CD4-positive, CD25-positive, alpha-beta regulatory T cell (primary cell): Measurements from ENCODE around the gene ABCC10. TPM values are rescaled to one million over a fixed set of nuclear protein-coding genes. Genes with fewer than 3 reads are reported as not detected.

Experiments used
- ATAC-seq, 2 donors: fragments of 150-1000 bp; cut with Tn5 transposase; one replicate each; pipeline ENCODE4 v1.10.0; 2021; ENCODE audit warnings: low read depth in 2 of 2, moderate number of reproducible peaks in 2 of 2, moderate library complexity in 1 of 2
- DNase-seq, 3 donors: peaks; one replicate each; pipeline versions ENCODE4 v3.0.0 to v3.0.0-alpha.2; 2012 to 2022; ENCODE audit warnings: mixed read lengths in 1 of 3
- H3K27ac ChIP-seq: one replicate; pipeline ENCODE4 v1.7.0; 2013; ENCODE audit warnings: mild to moderate bottlenecking, low read length; ENCODE audit not compliant: insufficient read depth, poor library complexity, severe bottlenecking
- H3K27me3 ChIP-seq: one replicate; pipeline ENCODE4 v1.7.0; 2013; ENCODE audit warnings: low read length; ENCODE audit not compliant: control insufficient read depth, insufficient read depth
- H3K36me3 ChIP-seq: one replicate; pipeline ENCODE4 v1.7.0; 2013; ENCODE audit warnings: mild to moderate bottlenecking, low read length, moderate library complexity; ENCODE audit not compliant: control insufficient read depth, insufficient read depth
- H3K4me1 ChIP-seq: 2 replicates; pipeline ENCODE4 v1.7.0; 2013; ENCODE audit warnings: mild to moderate bottlenecking, low read length; ENCODE audit not compliant: insufficient read depth, control insufficient read depth, poor library complexity, severe bottlenecking
- H3K4me3 ChIP-seq: one replicate; pipeline ENCODE4 v1.7.0; 2013; ENCODE audit warnings: low read depth, mild to moderate bottlenecking, low read length, moderate library complexity
- H3K9me3 ChIP-seq, 2 experiments: 1 replicate in 1 of 2; 2 replicates in 1 of 2; pipeline ENCODE4 v1.7.0; 2013; ENCODE audit warnings: low read length in 2 of 2, mild to moderate bottlenecking in 1 of 2, moderate library complexity in 1 of 2; ENCODE audit not compliant: control insufficient read depth in 2 of 2
- H3K27ac Mint-ChIP-seq, 3 donors: one replicate each; pipeline ENCODE4 v1.8.0; 2020 to 2022; ENCODE audit warnings: mild to moderate bottlenecking in 3 of 3, mixed read lengths in 3 of 3, moderate library complexity in 2 of 3
- H3K27me3 Mint-ChIP-seq: one replicate; pipeline ENCODE4 v1.8.0; 2022; ENCODE audit warnings: mild to moderate bottlenecking, mixed read lengths
- H3K36me3 Mint-ChIP-seq: one replicate; pipeline ENCODE4 v1.8.0; 2020; ENCODE audit warnings: mixed read lengths
- H3K4me1 Mint-ChIP-seq, 4 donors: one replicate each; pipeline ENCODE4 v1.8.0; 2020 to 2022; ENCODE audit warnings: mixed read lengths in 4 of 4, mild to moderate bottlenecking in 1 of 4
- H3K4me3 Mint-ChIP-seq, 4 donors: one replicate each; pipeline ENCODE4 v1.8.0; 2020 to 2022; ENCODE audit warnings: mild to moderate bottlenecking in 4 of 4, mixed read lengths in 4 of 4, moderate library complexity in 3 of 4
- H3K9me3 Mint-ChIP-seq, 7 donors: one replicate each; pipeline ENCODE4 v1.8.0; 2020 to 2022; ENCODE audit warnings: mixed read lengths in 7 of 7, mild to moderate bottlenecking in 3 of 7, moderate library complexity in 2 of 7
- polyA plus RNA-seq, 4 donors: library from polyadenylated mRNA; unstranded; fragments of 300-500 nt; fragmentation: Illumina TruSeq; gene quantifications; one replicate each; pipeline ENCODE4 v1.2.3, GENCODE V29; 2021
- total RNA-seq: library from RNA; stranded (reverse); gene quantifications from one replicate; pipeline ENCODE4 v1.2.3, GENCODE V29; 2022

The ABCC10 gene
- total and polyA plus RNA-seq, 5 donors from 2014 or later: 17.9 to 81.7 (median 18.7) TPM

GRCh38 chr6:43476746-43477145 lies 49.4 kb downstream of the ABCC10 start:
- Mint-ChIP-seq H3K27me3 (peaks cover 4% of the 10 kb centered on the region), H3K4me3 (peak overlapping the region; percentile 93 to 98 (median 95)), H3K36me3 (no peaks in the 10 kb centered on the region), H3K27ac (peak overlapping the region; percentile 72 to 99 (median 95)), H3K9me3 (no peaks in the 10 kb centered on the region), H3K4me1 (peaks cover 22 to 47% (median 37%) of the 10 kb centered on the region in 4 donors)
- no peaks in the 10 kb centered on the region for H3K36me3 ChIP-seq
- peaks cover 22% of the 10 kb centered on the region for H3K4me1 ChIP-seq
- DNase-seq: peak in 1 of 3 donors; percentile 23
- H3K27me3 ChIP-seq: no peaks in the 10 kb centered on the region
- peak overlapping the region; percentile 94 for H3K27ac ChIP-seq
- peak overlapping the region; percentile 82 for H3K4me3 ChIP-seq
- no peak for ATAC-seq
- H3K9me3 ChIP-seq: no peaks in the 10 kb centered on the region

GRCh38 chr6:43477235-43478007 lies 50.1 kb downstream of the ABCC10 start, which contains the start of gene TJAP1:
Gene TJAP1, plus strand, starts transcription at chr6:43477570. Its CDS starts 21,432 bp downstream, at chr6:43499002.
- ATAC-seq (peak; percentile 100), DNase-seq (peak; percentile 91 to 94 (median 93))
- H3K36me3 ChIP-seq: no peaks in the 10 kb centered on the region
- Mint-ChIP-seq H3K4me3 (peak within 1 kb of the TSS; percentile 93 to 98 (median 95)), H3K4me1 (peaks cover 25 to 53% (median 43%) of the 10 kb centered on the region in 4 donors), H3K9me3 (no peaks in the 10 kb centered on the region), H3K27me3 (peaks cover 4% of the 10 kb centered on the region), H3K27ac (peak within 1 kb of the TSS; percentile 95 to 99 (median 97)), H3K36me3 (peaks cover 3% of the 10 kb centered on the region)
- H3K4me1 ChIP-seq: peaks cover 22% of the 10 kb centered on the region
- peak within 1 kb of the TSS; percentile 84 for H3K4me3 ChIP-seq
- no peaks in the 10 kb centered on the region for H3K9me3 ChIP-seq
- H3K27ac ChIP-seq: peak within 1 kb of the TSS; percentile 94
- no peaks in the 10 kb centered on the region for H3K27me3 ChIP-seq

- Mint-ChIP-seq H3K27ac (peak overlapping the region; percentile 95 to 99 (median 97)), H3K4me3 (peak overlapping the region; percentile 93 to 98 (median 95)), H3K36me3 (peaks cover 4% of the 10 kb centered on the region), H3K27me3 (peaks cover 4% of the 10 kb centered on the region), H3K4me1 (peaks cover 27 to 55% (median 44%) of the 10 kb centered on the region in 4 donors), H3K9me3 (no peaks in the 10 kb centered on the region)
- Histone ChIP-seq H3K27me3 (no peaks in the 10 kb centered on the region), H3K4me3 (peak overlapping the region; percentile 84), H3K4me1 (peaks cover 22% of the 10 kb centered on the region), H3K27ac (peak overlapping the region; percentile 94), H3K36me3 (no peaks in the 10 kb centered on the region), H3K9me3 (no peaks in the 10 kb centered on the region)
- peak in 1 of 3 donors; percentile 12 for DNase-seq
- ATAC-seq: no peak
Observed at GRCh38 chr6:43478008-43478372, 50.6 kb downstream of the ABCC10 start.

- Histone ChIP-seq H3K36me3 (no peaks in the 10 kb centered on the region), H3K4me3 (no peak overlapping the region), H3K9me3 (no peaks in the 10 kb centered on the region), H3K27ac (no peak overlapping the region), H3K27me3 (no peaks in the 10 kb centered on the region), H3K4me1 (peaks cover 22% of the 10 kb centered on the region)
- ATAC-seq (no peak), DNase-seq (no peak)
- peaks cover 12% of the 10 kb centered on the region for H3K36me3 Mint-ChIP-seq
- peak overlapping the region in 2 of 4 donors; percentile 55 to 74 for H3K4me3 Mint-ChIP-seq
- no peaks in the 10 kb centered on the region for H3K27me3 Mint-ChIP-seq
- no peaks in the 10 kb centered on the region for H3K9me3 Mint-ChIP-seq
- H3K4me1 Mint-ChIP-seq: peaks cover 32 to 64% (median 53%) of the 10 kb centered on the region in 4 donors
- H3K27ac Mint-ChIP-seq: no peak overlapping the region
Observed at GRCh38 chr6:43481075-43481474, 53.7 kb downstream of the ABCC10 start.

- Mint-ChIP-seq H3K9me3 (no peaks in the 10 kb centered on the region), H3K27ac (no peak overlapping the region), H3K36me3 (peaks cover 15% of the 10 kb centered on the region), H3K27me3 (no peaks in the 10 kb centered on the region), H3K4me1 (peaks cover 29 to 63% (median 50%) of the 10 kb centered on the region in 4 donors), H3K4me3 (peak overlapping the region in 1 of 4 donors; percentile 15)
- Histone ChIP-seq H3K36me3 (no peaks in the 10 kb centered on the region), H3K4me1 (peaks cover 22% of the 10 kb centered on the region), H3K27ac (no peak overlapping the region), H3K4me3 (no peak overlapping the region), H3K9me3 (no peaks in the 10 kb centered on the region), H3K27me3 (no peaks in the 10 kb centered on the region)
- ATAC-seq: no peak
- DNase-seq: no peak
Observed at GRCh38 chr6:43481591-43482236, 54.4 kb downstream of the ABCC10 start.

- H3K27me3 Mint-ChIP-seq: no peaks in the 10 kb centered on the region
- Histone ChIP-seq H3K36me3 (peaks cover 8% of the 10 kb centered on the region), H3K4me3 (no peak overlapping the region), H3K4me1 (peaks cover 3% of the 10 kb centered on the region), H3K27me3 (no peaks in the 10 kb centered on the region), H3K9me3 (no peaks in the 10 kb centered on the region), H3K27ac (no peak overlapping the region)
- no peak overlapping the region for H3K4me3 Mint-ChIP-seq
- ATAC-seq (no peak), DNase-seq (no peak)
- peak overlapping the region in 2 of 3 donors; percentile 15 to 84 for H3K27ac Mint-ChIP-seq
- peaks cover 2 to 36% (median 13%) of the 10 kb centered on the region in 4 donors for H3K4me1 Mint-ChIP-seq
- H3K36me3 Mint-ChIP-seq: peaks cover 15% of the 10 kb centered on the region
- H3K9me3 Mint-ChIP-seq: no peaks in the 10 kb centered on the region
Observed at GRCh38 chr6:43488667-43489276, 61.4 kb downstream of the ABCC10 start.

- Histone ChIP-seq H3K4me3 (no peak overlapping the region), H3K27ac (no peak overlapping the region), H3K9me3 (no peaks in the 10 kb centered on the region), H3K4me1 (peaks cover 9% of the 10 kb centered on the region), H3K36me3 (peaks cover 8% of the 10 kb centered on the region), H3K27me3 (no peaks in the 10 kb centered on the region)
- no peaks in the 10 kb centered on the region for H3K9me3 Mint-ChIP-seq
- DNase-seq (no peak), ATAC-seq (no peak)
- H3K27ac Mint-ChIP-seq: peak overlapping the region in 1 of 3 donors; percentile 60
- H3K4me3 Mint-ChIP-seq: no peak overlapping the region
- no peaks in the 10 kb centered on the region for H3K27me3 Mint-ChIP-seq
- H3K36me3 Mint-ChIP-seq: peaks cover 15% of the 10 kb centered on the region
- H3K4me1 Mint-ChIP-seq: peaks cover 4 to 42% (median 17%) of the 10 kb centered on the region in 4 donors
Observed at GRCh38 chr6:43489277-43490072, 62.1 kb downstream of the ABCC10 start.
